NCI-H187 treated with DMSO at 0.1 percent for 48 hours (cell line): ENCODE measurements around the gene PRR23E.

Source experiments
- DNase-seq: peaks from one replicate; lab custom pipeline; 2025; lab: John Stamatoyannopoulos, UW

The PRR23E gene

GRCh38 chr3:127192576-127193232 lies at the start of gene PRR23E:
Gene PRR23E, plus strand, starts transcription at chr3:127193131. Its CDS starts 3,555 bp downstream, at chr3:127196686.
- no peak for DNase-seq

GRCh38 chr3:127143172-127143571 lies 49.8 kb upstream of the PRR23E start:
- no peak for DNase-seq

GRCh38 chr3:127144631-127145030 lies 48.3 kb upstream of the PRR23E start:
- no peak for DNase-seq

GRCh38 chr3:127145266-127145665 lies 47.7 kb upstream of the PRR23E start:
- DNase-seq = no peak

GRCh38 chr3:127147291-127147885 lies 45.5 kb upstream of the PRR23E start:
- DNase-seq = no peak

- no peak for DNase-seq
Measured at GRCh38 chr3:127149621-127150310, 43.2 kb upstream of the PRR23E start.

- no peak for DNase-seq
Measured at GRCh38 chr3:127150513-127151250, 42.2 kb upstream of the PRR23E start.

GRCh38 chr3:127151251-127151564 lies 41.7 kb upstream of the PRR23E start:
- DNase-seq = no peak

- DNase-seq = no peak
Measured at GRCh38 chr3:127151992-127152650, 40.8 kb upstream of the PRR23E start.

GRCh38 chr3:127152684-127153505 lies 40.0 kb upstream of the PRR23E start:
- DNase-seq = no peak

- DNase-seq = no peak
Measured at GRCh38 chr3:127153506-127153815, 39.5 kb upstream of the PRR23E start.

- DNase-seq = peak; percentile 24
Measured at GRCh38 chr3:127156338-127157050, 36.4 kb upstream of the PRR23E start.

- DNase-seq = peak; percentile 74
Measured at GRCh38 chr3:127157171-127157828, 35.6 kb upstream of the PRR23E start.

- DNase-seq = no peak
Measured at GRCh38 chr3:127158614-127159229, 34.2 kb upstream of the PRR23E start.

- peak; percentile 78 for DNase-seq
Measured at GRCh38 chr3:127159543-127159942, 33.4 kb upstream of the PRR23E start.

- no peak for DNase-seq
Measured at GRCh38 chr3:127161236-127161635, 31.7 kb upstream of the PRR23E start.

- no peak for DNase-seq
Measured at GRCh38 chr3:127161973-127162579, 30.9 kb upstream of the PRR23E start.

- no peak for DNase-seq
Measured at GRCh38 chr3:127162947-127163645, 29.8 kb upstream of the PRR23E start.

GRCh38 chr3:127164615-127165014 lies 28.3 kb upstream of the PRR23E start:
- no peak for DNase-seq
